ENCODE measurements around the gene KCNC4. TPM values are rescaled to one million over a fixed set of nuclear protein-coding genes. Genes with fewer than 3 reads are reported as not detected.

The KCNC4 gene
- total RNA-seq, 1 experiment from 2014 or later, result 0.24 TPM

DNA sequence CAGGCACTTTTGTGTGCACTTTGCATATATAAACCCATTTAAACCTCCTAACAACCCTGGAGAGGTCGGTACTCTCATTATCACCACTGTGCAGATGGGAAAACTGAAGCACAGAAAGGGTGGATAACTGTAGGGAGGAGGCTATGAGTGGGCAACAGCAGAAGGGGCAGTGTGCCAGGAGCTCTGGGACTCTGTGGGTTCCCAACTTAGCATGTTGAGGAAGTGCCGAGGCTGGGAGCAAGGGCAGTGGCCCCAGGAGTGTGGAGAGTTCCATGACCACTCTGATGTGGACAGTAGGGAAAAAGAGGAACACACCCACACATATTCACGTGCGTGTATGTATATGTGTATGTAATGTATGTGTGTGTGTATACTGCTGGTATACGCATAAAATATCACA lies 25.7 kb upstream of the KCNC4 start:
- Histone ChIP-seq H3K4me1 (ENCODE audit: insufficient read depth, low read length, poor library complexity, severe bottlenecking) (no peaks in the 10 kb centered on the region), H3K27ac (ENCODE audit: low read depth, low read length, poor library complexity, severe bottlenecking) (no peak overlapping the region), H3K36me3 (ENCODE audit: insufficient read depth, low read length, poor library complexity, severe bottlenecking) (no peaks in the 10 kb centered on the region), H3K9me3 (ENCODE audit: low read depth, low read length, poor library complexity, severe bottlenecking) (no peaks in the 10 kb centered on the region), H3K27me3 (replicated peaks; ENCODE audit: insufficient read depth, low read depth, low read length, poor library complexity) (peaks cover 16% of the 10 kb centered on the region), H3K4me3 (ENCODE audit: low read depth, low read length, poor library complexity, severe bottlenecking) (no peak overlapping the region)
- BruUV-seq (replicated peaks), result no TSS peak
- POLR2A ChIA-PET (ENCODE audit: low non-redundant PET), result no interaction called here
- intact Hi-C loops (cut with micrococcal nuclease; ENCODE audit: unreplicated experiment), result no loop called here
- CTCF ChIA-PET, result no interaction called here
- DNase-seq (ENCODE audit: low spot score), result no peak
- TF ChIP-seq, protein P1, sequence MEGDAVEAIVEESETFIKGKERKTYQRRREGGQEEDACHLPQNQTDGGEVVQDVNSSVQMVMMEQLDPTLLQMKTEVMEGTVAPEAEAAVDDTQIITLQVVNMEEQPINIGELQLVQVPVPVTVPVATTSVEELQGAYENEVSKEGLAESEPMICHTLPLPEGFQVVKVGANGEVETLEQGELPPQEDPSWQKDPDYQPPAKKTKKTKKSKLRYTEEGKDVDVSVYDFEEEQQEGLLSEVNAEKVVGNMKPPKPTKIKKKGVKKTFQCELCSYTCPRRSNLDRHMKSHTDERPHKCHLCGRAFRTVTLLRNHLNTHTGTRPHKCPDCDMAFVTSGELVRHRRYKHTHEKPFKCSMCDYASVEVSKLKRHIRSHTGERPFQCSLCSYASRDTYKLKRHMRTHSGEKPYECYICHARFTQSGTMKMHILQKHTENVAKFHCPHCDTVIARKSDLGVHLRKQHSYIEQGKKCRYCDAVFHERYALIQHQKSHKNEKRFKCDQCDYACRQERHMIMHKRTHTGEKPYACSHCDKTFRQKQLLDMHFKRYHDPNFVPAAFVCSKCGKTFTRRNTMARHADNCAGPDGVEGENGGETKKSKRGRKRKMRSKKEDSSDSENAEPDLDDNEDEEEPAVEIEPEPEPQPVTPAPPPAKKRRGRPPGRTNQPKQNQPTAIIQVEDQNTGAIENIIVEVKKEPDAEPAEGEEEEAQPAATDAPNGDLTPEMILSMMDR (conservative IDR thresholded peaks at IDR 0.05; ENCODE audit: low read depth, low read length), result no peak
- no peak for TF ChIP-seq EZH2 (IDR thresholded peaks at IDR 0.05; ENCODE audit: borderline replicate concordance, low read depth, low read length, poor library complexity, severe bottlenecking)

DNA sequence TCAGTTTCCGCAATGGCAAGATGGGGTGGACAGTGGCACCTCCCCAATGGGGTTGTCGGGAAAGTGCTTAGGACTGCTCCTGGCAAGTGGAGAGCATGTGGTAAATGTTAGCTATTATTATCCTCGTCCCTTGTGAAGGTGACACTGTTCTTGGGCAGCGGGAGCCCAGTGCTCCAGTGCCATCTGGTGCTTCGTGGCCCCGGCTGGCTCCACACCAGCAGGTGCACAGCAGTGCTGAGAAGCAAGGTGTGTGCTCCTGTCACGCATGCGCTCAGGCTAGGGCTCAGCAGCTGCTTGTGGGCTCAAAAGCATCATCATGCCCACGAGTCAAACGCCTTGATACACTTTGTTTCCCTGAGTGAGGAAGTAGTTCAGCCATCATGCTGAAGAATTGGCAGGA lies 24.9 kb upstream of the KCNC4 start:
- no peaks in the 10 kb centered on the region for H3K36me3 ChIP-seq (ENCODE audit: insufficient read depth, low read length, poor library complexity, severe bottlenecking)
- no peak overlapping the region for H3K4me3 ChIP-seq (ENCODE audit: low read depth, low read length, poor library complexity, severe bottlenecking)
- TF ChIP-seq, protein P1 (conservative IDR thresholded peaks at IDR 0.05; ENCODE audit: low read depth, low read length), result no peak
- no peak for TF ChIP-seq EZH2 (IDR thresholded peaks at IDR 0.05; ENCODE audit: borderline replicate concordance, low read depth, low read length, poor library complexity, severe bottlenecking)
- no peaks in the 10 kb centered on the region for H3K4me1 ChIP-seq (ENCODE audit: insufficient read depth, low read length, poor library complexity, severe bottlenecking)
- no peak for DNase-seq (ENCODE audit: low spot score)
- CTCF ChIA-PET, result no interaction called here
- POLR2A ChIA-PET (ENCODE audit: low non-redundant PET), result no interaction called here
- intact Hi-C loops (cut with micrococcal nuclease; ENCODE audit: unreplicated experiment), result no loop called here
- H3K9me3 ChIP-seq (ENCODE audit: low read depth, low read length, poor library complexity, severe bottlenecking), result no peaks in the 10 kb centered on the region
- BruUV-seq (replicated peaks), result no TSS peak
- H3K27me3 ChIP-seq (replicated peaks; ENCODE audit: insufficient read depth, low read depth, low read length, poor library complexity), result peaks cover 16% of the 10 kb centered on the region
- no peak overlapping the region for H3K27ac ChIP-seq (ENCODE audit: low read depth, low read length, poor library complexity, severe bottlenecking)

DNA sequence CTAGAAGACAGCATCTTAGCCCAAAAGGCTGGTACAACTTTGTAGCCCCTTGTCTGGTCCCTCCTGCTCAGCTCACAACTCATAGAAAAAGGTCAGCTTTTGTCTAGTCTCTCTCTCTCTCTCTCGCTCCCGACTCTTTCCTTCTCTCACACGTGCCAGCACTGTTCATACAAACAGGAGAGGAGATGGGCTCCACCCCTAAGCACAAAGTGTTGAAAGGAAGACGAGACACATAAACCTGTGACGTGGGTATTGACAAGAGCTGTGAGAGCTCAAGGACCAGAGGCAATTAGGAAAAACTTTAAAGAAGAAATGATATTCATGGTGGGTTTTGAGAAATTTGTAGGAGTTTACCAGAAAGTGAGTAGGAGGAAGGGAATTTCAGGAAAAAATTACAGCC lies 23.6 kb upstream of the KCNC4 start:
- H3K4me1 ChIP-seq (ENCODE audit: insufficient read depth, low read length, poor library complexity, severe bottlenecking), result no peaks in the 10 kb centered on the region
- TF ChIP-seq EZH2 (IDR thresholded peaks at IDR 0.05; ENCODE audit: borderline replicate concordance, low read depth, low read length, poor library complexity, severe bottlenecking), result no peak
- TF ChIP-seq, protein P1 (conservative IDR thresholded peaks at IDR 0.05; ENCODE audit: low read depth, low read length), result no peak
- H3K27ac ChIP-seq (ENCODE audit: low read depth, low read length, poor library complexity, severe bottlenecking), result no peak overlapping the region
- H3K36me3 ChIP-seq (ENCODE audit: insufficient read depth, low read length, poor library complexity, severe bottlenecking), result no peaks in the 10 kb centered on the region
- POLR2A ChIA-PET (ENCODE audit: low non-redundant PET), result no interaction called here
- no peak overlapping the region for H3K4me3 ChIP-seq (ENCODE audit: low read depth, low read length, poor library complexity, severe bottlenecking)
- intact Hi-C loops (cut with micrococcal nuclease; ENCODE audit: unreplicated experiment), result no loop called here
- no peak for DNase-seq (ENCODE audit: low spot score)
- CTCF ChIA-PET, result interaction anchor here (0.7 kb wide), 1 partner anchor 841 kb away, joined by 3 read pairs; no protein-coding TSS in a partner anchor
- H3K27me3 ChIP-seq (replicated peaks; ENCODE audit: insufficient read depth, low read depth, low read length, poor library complexity), result peaks cover 16% of the 10 kb centered on the region
- BruUV-seq (replicated peaks), result no TSS peak
- H3K9me3 ChIP-seq (ENCODE audit: low read depth, low read length, poor library complexity, severe bottlenecking), result no peaks in the 10 kb centered on the region
